Measurements from ENCODE around the gene GABRB3. TPM values are rescaled to one million over a fixed set of nuclear protein-coding genes. Genes with fewer than 3 reads are reported as not detected.

The GABRB3 gene
- polyA plus RNA-seq, 2 of the 4 experiments (the other 2 are of a cell fraction) = 81.9 to 129 TPM

DNA sequence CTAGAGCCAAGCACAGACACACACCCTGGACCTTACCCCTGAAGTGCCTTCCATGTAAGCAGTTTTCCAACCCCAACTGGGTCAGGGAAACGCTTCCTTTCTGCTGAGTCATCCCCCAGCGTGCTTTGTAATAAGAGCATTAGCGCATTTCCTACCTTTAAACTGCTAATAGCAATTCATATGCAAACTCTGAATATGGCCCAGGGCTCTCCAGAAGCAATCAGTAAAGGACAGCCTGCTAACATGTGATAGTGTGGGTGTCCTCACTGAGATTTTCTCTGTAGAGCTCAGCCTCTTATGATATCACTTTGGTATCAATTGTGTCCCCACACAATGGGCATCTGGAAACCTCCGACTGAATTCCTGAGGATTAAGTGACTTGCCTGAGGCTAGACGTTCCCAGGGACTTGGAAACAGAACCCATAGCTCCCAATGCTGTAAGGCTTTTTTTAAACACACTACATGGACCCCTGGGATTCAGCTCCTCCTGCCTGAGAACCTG is 5.6 kb downstream of the GABRB3 start:
- H3K4me2 ChIP-seq = peak overlapping the region; percentile 78
- H3K4me1 ChIP-seq = peaks cover 48% of the 10 kb centered on the region
- POLR2A ChIA-PET = no interaction called here
- WGBS (ENCODE audit: missing lambda C conversion rate) = 16% methylated on average over 4 of the region's 5 CpGs
- TF ChIP-seq FOSL2 (IDR thresholded peaks at IDR 0.05) (no peak), FOSL2 (CRISPR knock-in tag; IDR thresholded peaks at IDR 0.05) (0 out of 2 replicates have a peak, but pooled peaks have one; percentile 33), ZSCAN20 (CRISPR knock-in tag; IDR thresholded peaks at IDR 0.05) (no peak), CHD2 (IDR thresholded peaks at IDR 0.05; ENCODE audit: low read length, partially characterized antibody) (no peak), NFE2L2 (conservative IDR thresholded peaks at IDR 0.05; ENCODE audit: low read length) (peak; percentile 98), MAFK (IDR thresholded peaks at IDR 0.05; ENCODE audit: partially characterized antibody) (peak; percentile 99)
- H3K27ac ChIP-seq = peak overlapping the region; percentile 64 to 80
- ATAC-seq = peak; percentile 25 to 60; a peak in 3 of 6 replicates
- peak; percentile 17 to 59 for DNase-seq (ENCODE audit: low read depth in 1 of 2, low spot score in 1 of 2)
- no peak for FAIRE-seq
- CTCF ChIA-PET = interaction anchor here (1.1 kb wide), 1 partner anchor 97 kb away, joined by 3 read pairs; no protein-coding TSS in a partner anchor
- H3K4me3 ChIP-seq = no peak overlapping the region
- H3K9me3 ChIP-seq = no peaks in the 10 kb centered on the region

DNA sequence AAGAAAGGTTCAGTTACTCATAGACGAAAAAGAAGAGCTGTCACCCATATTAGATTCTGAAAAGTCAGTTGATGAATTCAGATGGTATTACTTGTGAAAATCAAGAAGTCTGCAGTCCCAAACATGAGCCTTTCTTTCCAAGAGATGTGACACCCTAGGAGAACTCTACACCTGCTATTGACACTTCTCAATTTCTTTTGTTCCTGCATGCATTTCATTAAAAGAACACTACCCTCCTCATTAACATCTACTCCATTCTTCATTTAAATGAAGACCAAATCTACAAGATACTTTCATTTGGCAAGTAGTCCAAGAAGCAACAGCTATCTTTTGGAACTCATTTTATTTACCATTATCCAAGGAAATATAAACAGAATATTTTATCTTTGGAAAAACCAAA is 6.6 kb downstream of the GABRB3 start:
- 46% methylated on average over 1 of the region's 1 CpG for WGBS (ENCODE audit: missing lambda C conversion rate)
- Histone ChIP-seq H3K9me3 (no peaks in the 10 kb centered on the region), H3K4me1 (peaks cover 57% of the 10 kb centered on the region), H3K4me3 (no peak overlapping the region), H3K4me2 (peak overlapping the region; percentile 78; the same call in 2 of the 3 replicates), H3K27ac (peak overlapping the region; percentile 64 to 80; a peak in 4 of 6 replicates)
- peak; percentile 76 for FAIRE-seq
- TF ChIP-seq POLR2A (IDR thresholded peaks at IDR 0.05; ENCODE audit: low read length) = no peak
- TF ChIP-seq HEYL (CRISPR knock-in tag; IDR thresholded peaks at IDR 0.05) = no peak
- TF ChIP-seq CBX8 (IDR thresholded peaks at IDR 0.05) = no peak
- TF ChIP-seq MYC (IDR thresholded peaks at IDR 0.05; ENCODE audit: borderline replicate concordance, low read length) = no peak
- no peak for TF ChIP-seq FOSB (CRISPR knock-in tag; IDR thresholded peaks at IDR 0.05)
- no peak for TF ChIP-seq HOXB13 (CRISPR knock-in tag; IDR thresholded peaks at IDR 0.05; ENCODE audit: low read depth)
- TF ChIP-seq NR3C1 (IDR thresholded peaks at IDR 0.05) = no peak
- no peak for TF ChIP-seq CHD4 (IDR thresholded peaks at IDR 0.05; ENCODE audit: borderline replicate concordance)
- TF ChIP-seq POLR2AphosphoS2 (conservative IDR thresholded peaks at IDR 0.05; ENCODE audit: low read length) = no peak
- no peak for TF ChIP-seq ZC3H11A (IDR thresholded peaks at IDR 0.05)
- no peak for TF ChIP-seq RFX5 (IDR thresholded peaks at IDR 0.05)
- TF ChIP-seq FOXS1 (CRISPR knock-in tag; IDR thresholded peaks at IDR 0.05) = no peak
- TF ChIP-seq, protein P1, sequence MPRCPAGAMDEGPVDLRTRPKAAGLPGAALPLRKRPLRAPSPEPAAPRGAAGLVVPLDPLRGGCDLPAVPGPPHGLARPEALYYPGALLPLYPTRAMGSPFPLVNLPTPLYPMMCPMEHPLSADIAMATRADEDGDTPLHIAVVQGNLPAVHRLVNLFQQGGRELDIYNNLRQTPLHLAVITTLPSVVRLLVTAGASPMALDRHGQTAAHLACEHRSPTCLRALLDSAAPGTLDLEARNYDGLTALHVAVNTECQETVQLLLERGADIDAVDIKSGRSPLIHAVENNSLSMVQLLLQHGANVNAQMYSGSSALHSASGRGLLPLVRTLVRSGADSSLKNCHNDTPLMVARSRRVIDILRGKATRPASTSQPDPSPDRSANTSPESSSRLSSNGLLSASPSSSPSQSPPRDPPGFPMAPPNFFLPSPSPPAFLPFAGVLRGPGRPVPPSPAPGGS (IDR thresholded peaks at IDR 0.05) = no peak
- CTCF ChIA-PET = no interaction called here
- no peak for ATAC-seq
- POLR2A ChIA-PET = no interaction called here
- no peak for DNase-seq (ENCODE audit: low read depth in 1 of 2, low spot score in 1 of 2)

DNA sequence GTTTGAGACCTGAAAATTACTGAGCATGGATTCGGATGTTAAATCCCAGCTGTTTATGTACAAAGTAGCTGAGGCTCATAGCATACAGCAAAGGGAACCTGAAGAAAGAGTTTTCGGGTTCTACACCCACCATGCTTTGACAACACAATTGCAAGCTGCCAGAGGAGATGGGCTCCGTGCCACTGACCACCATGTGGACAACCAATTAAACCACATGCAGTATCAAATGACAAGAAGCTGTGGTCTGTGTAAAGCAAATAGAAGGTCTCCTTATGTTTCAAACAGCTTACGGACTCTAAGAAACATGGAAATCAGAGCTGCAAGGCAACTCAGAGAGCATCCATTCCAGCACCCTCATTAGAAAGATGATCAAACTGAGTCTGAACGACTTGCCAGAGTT is 12.9 kb downstream of the GABRB3 start:
- Histone ChIP-seq H3K4me3 (no peak overlapping the region), H3K4me1 (peaks cover 38% of the 10 kb centered on the region), H3K9me3 (no peaks in the 10 kb centered on the region), H3K27ac (0 out of 6 replicates have a peak overlapping the region, but pooled peaks of 1 of the 2 experiments have one; percentile 19), H3K4me2 (no peak overlapping the region)
- ATAC-seq (no peak; a peak in 2 of 6 replicates), DNase-seq (ENCODE audit: low read depth in 1 of 2, low spot score in 1 of 2) (no peak), FAIRE-seq (no peak)
- no peak for TF ChIP-seq CEBPB (IDR thresholded peaks at IDR 0.05)
- TF ChIP-seq RARB (CRISPR knock-in tag; IDR thresholded peaks at IDR 0.05) = no peak
- no peak for TF ChIP-seq KDM5A (IDR thresholded peaks at IDR 0.05)
- TF ChIP-seq HOXB13 (CRISPR knock-in tag; IDR thresholded peaks at IDR 0.05; ENCODE audit: low read depth) = no peak
- 54% methylated on average over 5 of the region's 5 CpGs for WGBS (ENCODE audit: missing lambda C conversion rate)
- CTCF ChIA-PET = no interaction called here
- POLR2A ChIA-PET = no interaction called here

DNA sequence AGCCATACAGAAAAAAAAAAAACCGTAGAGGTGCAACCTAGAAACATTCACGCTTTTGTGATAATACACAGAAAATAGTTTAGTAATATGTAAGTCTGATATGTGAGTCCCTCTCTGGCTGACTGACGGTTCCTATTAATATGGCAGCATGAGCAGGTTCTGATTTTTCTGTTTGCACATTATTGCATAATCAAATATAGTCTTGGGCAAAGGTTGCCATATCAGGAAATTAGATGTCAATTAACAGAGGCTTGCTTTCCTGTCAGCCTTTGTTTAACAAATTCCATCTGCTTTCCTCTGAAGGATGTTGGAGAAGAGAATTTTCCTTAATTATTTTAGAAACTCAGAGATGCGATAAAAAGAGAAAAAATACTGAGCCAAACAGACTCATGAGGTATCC is 14.8 kb downstream of the GABRB3 start:
- Histone ChIP-seq H3K4me3 (no peak overlapping the region), H3K27ac (no peak overlapping the region), H3K4me1 (peaks cover 38% of the 10 kb centered on the region), H3K9me3 (no peaks in the 10 kb centered on the region), H3K4me2 (peak overlapping the region; percentile 11; the same call in 2 of the 3 replicates)
- ChIA-PET CTCF (interaction anchor here (1.0 kb wide), 1 partner anchor 127 kb away, joined by 3 read pairs; no protein-coding TSS in a partner anchor), POLR2A (interaction anchor here (1.2 kb wide), 1 partner anchor 129 kb away, joined by 4 read pairs; no protein-coding TSS in a partner anchor)
- DNase-seq (ENCODE audit: low read depth in 1 of 2, low spot score in 1 of 2) (no peak), ATAC-seq (no peak), FAIRE-seq (peak; percentile 13)
- TF ChIP-seq CEBPB (IDR thresholded peaks at IDR 0.05) (peak; percentile 70 to 71; a peak in 3 of 4 replicates), ZFP36 (IDR thresholded peaks at IDR 0.05; ENCODE audit: borderline replicate concordance, partially characterized antibody) (no peak)
- 39% methylated on average over 4 of the region's 4 CpGs for WGBS (ENCODE audit: missing lambda C conversion rate)
